ENCODE measurements around the gene TMEM8B. TPM values are rescaled to one million over a fixed set of nuclear protein-coding genes. Genes with fewer than 3 reads are reported as not detected.

Gene TMEM8B
- total RNA-seq, 1 experiment from 2014 or later: 7.2 TPM

GRCh38 chr9:35905912-35906679, 77.1 kb downstream of the TMEM8B start, which contains the start of gene HRCT1 (continued):
- no peak for TF ChIP-seq REST (IDR thresholded peaks at IDR 0.05; ENCODE audit: low read depth)
- no peak for TF ChIP-seq ATF3 (IDR thresholded peaks at IDR 0.05)

GRCh38 chr9:35906923-35907699, 78.1 kb downstream of the TMEM8B start:
- H3K36me3 ChIP-seq (ENCODE audit: control insufficient read depth in 1 of 2, insufficient read depth in 2 of 2, low read length in 2 of 2): no peaks in the 10 kb centered on the region
- ChIA-PET RAD21 (ENCODE audit: low non-redundant PET in 1 of 2, low total read pairs in 2 of 2, uncharacterized antibody in 2 of 2, unreplicated experiment in 2 of 2) (no interaction called here), CTCF (no interaction called here), POLR2A (no interaction called here)
- BruUV-seq (replicated peaks): no TSS peak
- H3K9me3 ChIP-seq (ENCODE audit: control insufficient read depth in 1 of 2, insufficient read depth in 1 of 2, low read depth in 1 of 2, low read length in 2 of 2): no peaks in the 10 kb centered on the region
- peak overlapping the region; percentile 78 for H3K4me2 ChIP-seq (ENCODE audit: low read length)
- no peaks in the 10 kb centered on the region for H3K27me3 ChIP-seq (ENCODE audit: insufficient read depth, low read length)
- DNase-seq (ENCODE audit: low read depth, low spot score) (no peak), ATAC-seq (no peak; the same call in 1 of the 2 replicates)
- no peaks in the 10 kb centered on the region for H4K20me1 ChIP-seq (ENCODE audit: insufficient read depth)
- peak overlapping the region in 1 of 2 experiments; percentile 47; a peak in 2 of 4 replicates for H3K4me3 ChIP-seq (replicated peaks in 1 of 2; ENCODE audit: low read depth in 1 of 2, low read length in 2 of 2)
- H3K4me1 ChIP-seq (ENCODE audit: control insufficient read depth in 1 of 2, insufficient read depth in 2 of 2, low read length in 2 of 2): peaks cover 50 to 74% of the 10 kb centered on the region in 2 experiments
- H3K9ac ChIP-seq (ENCODE audit: low read length): peak overlapping the region; percentile 49
- H2AFZ ChIP-seq (ENCODE audit: low read depth, low read length, poor library complexity, severe bottlenecking): no peak overlapping the region
- H3K79me2 ChIP-seq (ENCODE audit: insufficient read depth, low read length): no peaks in the 10 kb centered on the region
- peak overlapping the region; percentile 76 for H3K27ac ChIP-seq (ENCODE audit: low read depth, low read length)
- intact Hi-C loops (cut with micrococcal nuclease): no loop called here
- H3K9me2 ChIP-seq (ENCODE audit: insufficient read depth): no peaks in the 10 kb centered on the region
- TF ChIP-seq YY1 (IDR thresholded peaks at IDR 0.05; ENCODE audit: extremely low read depth, insufficient replicate concordance, low read depth, low read length) (no peak), RAD21 (IDR thresholded peaks at IDR 0.05; ENCODE audit: low read depth) (no peak), ZBTB33 (IDR thresholded peaks at IDR 0.05; ENCODE audit: extremely low read depth, insufficient replicate concordance, low read length) (no peak), CTCF (IDR thresholded peaks at IDR 0.05 in 2 of 3, conservative IDR thresholded peaks at IDR 0.05 in 1 of 3; ENCODE audit: borderline replicate concordance in 1 of 3, insufficient read depth in 1 of 3, low read depth in 2 of 3, low read length in 2 of 3) (no peak), SIN3A (IDR thresholded peaks at IDR 0.05; ENCODE audit: low read depth) (no peak), SRF (IDR thresholded peaks at IDR 0.05; ENCODE audit: low read depth) (no peak), ZNF274 (IDR thresholded peaks at IDR 0.05; ENCODE audit: low read depth, low read length) (no peak)
